ENCODE measurements around the gene FAM118A.
"Not testable (repeated sequence)": the region's sequence is repeated elsewhere in the genome, so short reads cannot be mapped to it uniquely, and the experiment has no call there.

The FAM118A gene

DNA sequence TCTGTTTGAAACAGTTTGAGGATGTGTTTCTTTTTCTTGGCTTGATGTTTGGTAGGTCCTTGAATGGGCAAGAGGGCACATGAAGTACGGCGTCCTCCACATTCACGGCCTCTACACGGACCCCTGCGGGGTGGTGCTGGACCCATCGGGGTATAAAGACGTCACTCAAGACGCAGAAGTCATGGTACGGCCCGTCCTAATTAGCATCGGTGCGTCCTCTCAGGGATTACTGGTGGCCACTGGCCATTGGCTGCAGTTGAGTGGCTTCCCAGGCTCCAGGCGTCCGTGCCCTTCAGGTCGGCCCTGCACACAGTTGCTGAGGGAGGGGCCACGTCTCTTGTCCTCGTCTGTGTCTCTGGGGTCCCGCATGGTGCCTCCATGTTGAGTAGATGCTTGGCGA, 20.8 kb downstream of the FAM118A start:
- DNase-seq (ENCODE audit: low read depth in 2 of 2), result no peak

DNA sequence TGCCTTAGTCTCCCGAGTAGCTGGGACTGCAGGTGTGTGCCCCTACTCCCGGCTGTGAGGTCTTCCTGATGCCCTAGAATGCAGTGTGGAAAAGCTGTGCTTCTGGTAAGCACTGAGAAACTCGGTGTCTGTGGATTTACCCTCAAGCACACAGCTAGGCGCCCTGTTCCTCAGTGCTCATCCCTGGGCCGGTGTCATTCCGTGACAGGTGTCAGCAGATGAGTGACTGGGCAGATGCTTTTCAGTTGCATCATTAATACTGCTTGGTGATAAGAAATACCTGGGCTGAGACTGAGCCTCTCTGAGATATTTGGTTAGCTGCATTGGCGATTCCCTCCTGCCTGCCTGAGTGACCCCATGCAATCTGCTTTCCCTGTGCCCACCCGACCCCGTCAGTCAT, 21.8 kb downstream of the FAM118A start:
- DNase-seq (ENCODE audit: low read depth in 2 of 2), result no peak

DNA sequence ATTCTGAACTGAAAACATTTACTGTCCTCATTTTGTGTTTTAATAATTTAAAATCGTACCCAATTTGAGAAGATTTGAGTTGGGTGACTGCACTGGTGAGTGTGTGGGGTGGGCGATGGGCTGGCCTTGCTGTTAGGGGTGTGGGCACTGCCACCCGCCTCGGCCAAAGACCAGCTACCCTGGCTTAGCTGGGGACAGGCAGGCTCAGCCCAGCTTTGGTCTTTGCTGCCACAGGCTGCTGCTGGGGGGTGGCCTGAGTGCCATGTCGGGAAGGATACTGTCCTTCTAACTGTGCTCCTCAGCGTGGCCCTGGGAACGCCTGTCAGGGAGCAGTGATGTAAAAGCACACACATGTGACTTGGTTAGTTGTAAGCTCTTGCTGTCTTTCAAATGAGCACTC, 22.3 kb downstream of the FAM118A start:
- DNase-seq (ENCODE audit: low read depth in 2 of 2), result no peak

DNA sequence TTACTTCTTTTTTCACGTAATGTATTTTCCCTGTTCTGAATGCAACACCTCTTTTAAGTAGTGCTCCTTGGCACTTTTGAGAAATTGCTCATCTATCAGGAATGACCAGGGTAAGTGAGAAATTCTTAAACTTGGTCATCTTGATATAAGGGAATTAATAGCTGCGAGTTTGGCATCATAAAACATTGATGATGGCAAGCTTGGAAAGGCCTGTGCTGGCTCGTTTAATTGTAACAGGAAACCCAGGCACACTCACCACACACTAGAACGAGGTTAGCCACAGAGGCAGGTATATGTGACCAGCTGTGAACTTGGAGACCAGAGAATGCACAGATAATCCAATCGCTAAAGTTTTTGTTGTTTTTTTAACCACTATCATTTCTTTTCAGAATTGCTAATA, 24.3 kb downstream of the FAM118A start:
- DNase-seq (ENCODE audit: low read depth in 2 of 2), result no peak

DNA sequence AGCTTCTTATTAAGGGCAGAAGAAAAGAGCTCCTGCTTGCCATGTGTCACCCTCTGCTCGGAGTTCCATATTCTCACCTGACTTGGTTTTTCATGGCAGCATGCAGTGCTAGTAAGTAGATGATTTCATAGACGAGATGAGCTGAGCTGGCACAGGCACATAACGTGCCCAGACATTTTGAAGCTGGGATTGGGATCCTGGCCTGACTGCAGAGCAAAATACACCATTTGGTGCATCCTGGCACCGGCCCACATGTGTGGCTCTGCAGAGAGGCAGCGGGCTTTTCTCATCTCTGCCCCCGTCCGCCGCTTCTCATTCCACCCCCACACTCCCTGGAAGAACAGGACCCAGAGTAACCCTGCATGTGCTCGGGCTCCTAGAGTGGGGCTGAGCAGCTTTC, 24.8 kb downstream of the FAM118A start:
- no peak for DNase-seq (ENCODE audit: low read depth in 2 of 2)

DNA sequence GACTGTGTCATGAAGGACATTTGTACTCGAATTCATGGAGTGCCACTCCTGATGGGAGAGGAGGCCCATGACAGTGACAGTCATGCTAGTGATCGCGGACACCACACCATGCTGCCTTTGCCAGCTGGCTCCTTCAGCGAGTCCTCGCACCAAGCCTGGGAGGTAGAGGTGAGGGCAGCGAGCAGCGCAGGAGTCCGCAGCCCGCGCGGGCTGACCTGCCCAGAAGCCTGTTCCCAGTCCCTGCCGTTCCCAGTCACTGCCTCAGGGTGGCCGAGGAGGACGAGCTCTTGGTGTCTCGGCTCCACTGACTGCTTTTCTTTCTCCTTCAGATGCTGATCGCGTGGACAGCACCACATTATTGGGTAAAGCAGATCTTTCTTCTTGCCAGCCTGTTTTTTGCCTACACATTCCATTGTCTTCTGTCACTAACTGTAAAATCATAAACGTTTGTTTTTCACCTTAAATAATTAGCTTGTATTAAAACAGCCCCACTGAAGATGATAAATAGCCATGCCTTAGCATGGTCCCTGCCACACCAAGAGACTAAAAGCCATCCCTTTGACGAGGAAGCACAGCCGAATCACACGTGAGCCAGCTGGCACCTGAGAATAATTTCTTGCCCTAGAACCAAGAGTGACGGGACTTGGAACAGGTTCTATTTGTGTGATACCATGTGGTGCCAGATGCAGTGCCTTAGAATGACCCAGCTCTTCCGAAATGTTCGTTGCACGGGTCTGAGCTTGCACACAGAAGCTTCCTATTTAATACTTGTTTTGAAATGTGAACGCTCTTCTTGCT, 25.5 kb downstream of the FAM118A start:
- DNase-seq (ENCODE audit: low read depth in 2 of 2), result no peak

DNA sequence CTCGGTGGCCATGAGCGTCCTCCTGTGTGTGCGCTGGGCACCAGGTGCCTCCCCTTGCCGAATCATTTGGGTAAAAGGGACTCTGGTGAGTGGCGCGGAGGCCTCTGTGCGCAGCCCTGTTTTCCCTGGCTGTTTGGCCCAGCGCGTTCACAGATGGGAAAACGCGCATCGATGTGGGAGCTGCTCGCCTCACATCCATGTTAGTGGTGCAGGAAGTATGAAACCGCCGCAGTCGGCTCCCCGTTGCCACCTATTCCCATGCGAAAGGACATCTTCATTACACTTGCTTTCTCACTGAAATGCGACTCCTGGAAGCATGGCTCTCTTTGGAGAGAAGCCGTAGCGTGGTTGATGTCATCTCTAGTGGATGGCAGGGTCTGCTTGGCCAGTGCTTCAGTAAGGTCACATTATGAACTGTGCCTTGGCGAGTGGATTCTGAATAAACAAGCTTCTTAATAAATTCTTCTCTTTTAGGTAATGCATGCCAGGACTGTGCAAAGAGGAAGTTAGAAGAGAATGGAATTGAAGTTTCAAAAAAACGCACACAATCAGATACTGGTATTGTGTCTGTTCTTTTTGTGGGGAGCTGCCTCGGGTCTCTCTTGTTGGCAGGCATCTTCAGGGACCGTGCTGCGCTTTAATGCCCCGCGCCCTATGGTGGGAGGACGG, 26.3 kb downstream of the FAM118A start:
- DNase-seq (ENCODE audit: low read depth in 2 of 2), result no peak

DNA sequence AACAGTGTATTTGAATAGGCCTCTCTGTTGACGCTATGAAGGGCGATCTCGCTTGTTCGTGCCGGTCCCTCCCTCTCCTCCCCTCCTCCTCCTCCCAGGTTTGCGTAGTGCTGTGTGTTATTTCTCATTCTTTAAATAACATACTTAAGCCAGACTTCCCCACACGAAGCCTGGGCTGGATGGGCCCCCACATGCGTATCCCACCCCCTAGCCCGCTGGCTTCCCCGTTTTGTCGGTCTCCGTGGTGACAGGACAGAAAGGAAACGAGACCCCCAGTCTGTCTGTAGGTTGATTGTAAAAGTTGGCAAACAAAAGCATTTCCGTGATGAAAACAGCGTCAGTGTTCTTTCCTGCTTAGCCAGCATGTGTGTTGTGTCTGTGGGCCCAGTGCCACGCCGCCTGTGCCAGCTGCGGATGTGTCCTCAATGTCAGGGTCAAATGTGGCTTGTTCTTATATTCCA, 27.3 kb downstream of the FAM118A start:
- no peak for DNase-seq (ENCODE audit: low read depth in 2 of 2)

DNA sequence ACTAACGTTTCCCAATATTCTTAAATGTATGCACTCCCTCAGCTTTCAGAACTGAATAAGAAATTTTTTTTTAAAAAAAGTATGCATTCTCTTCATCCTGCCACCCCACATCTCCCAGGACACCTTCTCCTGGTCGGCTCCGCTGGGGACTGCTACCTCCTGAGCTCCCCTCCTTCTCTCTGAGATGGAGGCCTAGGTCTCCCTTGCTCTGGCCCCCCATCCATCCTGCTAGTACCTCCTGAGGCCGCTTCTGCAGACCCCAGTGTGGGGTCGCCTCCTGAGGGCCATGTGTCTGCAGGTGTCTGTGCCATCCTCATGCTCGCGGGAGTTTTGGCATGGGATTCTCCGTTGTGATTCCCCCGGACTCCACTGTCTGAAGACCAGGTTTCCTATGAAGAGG, 27.8 kb downstream of the FAM118A start:
- no peak for DNase-seq (ENCODE audit: low read depth in 2 of 2)

DNA sequence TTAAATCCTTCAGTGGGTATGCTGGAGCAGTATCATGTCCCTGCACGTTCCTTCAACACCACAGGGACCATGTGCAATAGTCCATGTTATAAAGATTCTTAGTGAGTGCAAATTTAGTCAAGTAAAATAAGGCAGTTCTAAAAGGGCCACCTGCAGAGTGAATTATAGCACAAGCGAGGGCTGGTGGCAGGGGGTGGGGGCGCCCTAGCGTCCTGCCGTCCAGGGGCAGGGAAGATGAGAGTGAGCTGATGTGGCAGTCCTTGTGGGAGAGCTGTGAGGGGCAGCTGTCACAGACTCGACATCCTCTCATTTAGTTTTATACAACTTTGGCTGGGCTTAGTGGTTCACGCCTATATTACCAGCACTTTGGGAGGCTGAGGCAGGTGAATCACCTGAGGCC, 29.1 kb downstream of the FAM118A start:
- DNase-seq (ENCODE audit: low read depth in 2 of 2), result no peak

DNA sequence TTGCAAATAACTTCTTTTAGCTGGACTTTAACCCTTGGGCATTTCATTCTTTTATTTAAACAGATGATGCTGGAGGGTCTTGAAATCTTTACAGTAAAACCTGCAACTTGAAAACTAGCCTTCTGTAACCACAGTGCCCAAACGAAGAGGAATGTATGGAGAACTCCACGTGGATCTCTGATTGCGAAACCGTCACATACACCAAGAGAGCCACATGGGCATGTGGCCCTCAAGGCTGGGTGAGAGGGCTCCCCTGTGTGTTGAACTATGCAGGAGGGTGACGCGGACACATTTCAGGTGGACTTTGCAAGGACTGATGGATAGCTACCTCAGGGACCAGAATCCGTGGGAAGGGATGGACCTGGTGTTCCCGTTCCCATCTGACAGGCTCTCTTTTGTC, 30.6 kb downstream of the FAM118A start:
- DNase-seq (ENCODE audit: low read depth in 2 of 2), result no peak

DNA sequence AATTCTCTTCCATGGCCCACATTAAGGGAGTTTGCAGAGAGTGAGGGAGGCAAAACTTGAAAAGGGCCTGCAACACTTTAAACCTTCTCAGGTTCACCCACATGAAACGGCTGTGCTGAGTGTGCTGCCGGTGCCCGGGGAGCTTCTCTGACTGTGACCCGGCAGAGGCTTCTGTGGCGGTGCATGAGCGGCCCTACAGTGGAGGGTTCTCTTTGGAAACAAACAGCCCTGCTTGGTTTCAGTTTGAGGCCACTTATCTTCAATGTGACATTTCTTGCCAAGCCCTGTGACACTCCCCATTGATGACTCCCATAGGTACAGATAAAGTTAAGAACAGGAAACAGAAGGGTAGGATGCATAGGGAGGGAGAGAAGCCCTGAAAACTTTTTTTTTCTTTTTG, 31.8 kb downstream of the FAM118A start:
- no peak for DNase-seq (ENCODE audit: low read depth in 2 of 2)

DNA sequence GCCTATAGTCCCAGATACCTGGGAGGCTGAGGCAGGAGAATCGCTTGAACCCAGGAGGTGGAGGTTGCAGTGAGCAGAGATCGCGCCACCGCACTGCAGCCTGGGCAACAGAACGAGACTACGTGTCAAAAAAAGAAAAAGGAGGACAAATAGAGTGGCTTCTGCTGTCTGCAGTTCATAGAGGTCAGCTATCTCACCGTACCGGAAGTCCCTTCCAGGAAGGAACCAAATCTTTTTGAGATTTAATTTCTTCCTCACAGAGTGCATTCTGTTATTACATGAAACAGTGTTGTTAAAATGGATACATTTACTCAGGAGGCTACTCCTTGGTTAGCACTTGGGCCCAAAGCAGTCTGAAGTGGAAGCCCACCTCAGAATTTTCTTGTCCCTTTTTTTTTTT, 33.4 kb downstream of the FAM118A start:
- no peak for DNase-seq (ENCODE audit: low read depth in 2 of 2)

DNA sequence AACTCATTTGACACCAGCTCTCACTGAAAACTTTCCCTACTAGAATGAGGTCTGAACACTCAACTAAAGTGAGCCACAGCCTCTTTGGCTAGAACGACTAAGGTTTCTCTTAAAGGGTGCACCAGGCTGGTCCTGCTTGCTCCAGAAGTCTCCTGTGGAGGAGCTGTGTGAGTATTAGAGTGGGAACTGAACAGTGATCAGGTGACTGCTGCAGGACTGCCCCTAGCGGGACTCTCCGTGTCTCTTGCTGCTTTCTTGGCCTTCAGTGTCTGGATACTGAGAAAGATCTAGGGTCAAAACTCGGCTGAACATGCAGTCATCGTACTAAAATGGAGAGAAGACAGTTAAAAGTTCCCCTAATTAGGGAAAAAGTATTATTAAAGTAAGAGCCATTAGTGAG, 34.6 kb downstream of the FAM118A start:
- no peak for DNase-seq (ENCODE audit: low read depth in 2 of 2)

DNA sequence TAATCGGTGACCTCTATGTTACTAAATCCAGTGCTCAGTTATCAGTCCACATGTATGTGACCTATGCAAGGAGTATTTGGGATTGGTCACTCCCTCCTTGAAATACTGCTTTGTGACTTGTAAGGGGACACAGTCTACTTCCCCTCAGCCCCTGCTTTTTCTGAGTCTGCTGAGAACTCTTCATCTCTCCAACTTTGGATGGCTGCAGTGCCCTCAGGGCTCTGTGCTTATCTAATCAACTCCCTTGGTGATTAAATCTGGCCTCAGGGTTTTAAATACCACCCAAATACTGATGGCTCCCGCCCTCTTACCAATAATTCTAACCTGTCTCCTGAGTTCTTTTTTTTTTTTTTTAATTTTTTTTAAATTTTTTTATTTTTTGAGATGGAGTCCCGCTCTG, 40.2 kb downstream of the FAM118A start:
- DNase-seq (ENCODE audit: low read depth in 2 of 2), result no peak

DNA sequence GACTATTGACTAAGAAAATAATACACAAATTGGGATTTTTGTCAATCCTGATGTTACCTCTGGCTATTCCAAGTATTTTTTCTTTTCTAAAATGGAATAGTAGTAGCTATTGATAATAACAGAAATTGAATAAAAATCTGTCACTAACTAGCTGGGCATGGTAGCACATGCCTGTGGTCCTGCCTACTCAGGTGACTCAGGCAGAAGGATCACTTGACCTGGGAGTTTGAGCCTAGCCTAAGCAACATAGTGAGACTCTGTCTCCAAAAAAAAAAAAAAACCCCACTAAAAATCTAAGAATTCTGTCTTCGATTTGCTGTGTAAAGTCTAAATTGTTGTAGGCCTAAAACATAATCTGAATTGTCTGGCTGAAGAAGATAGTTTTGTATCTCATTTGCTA, 42.2 kb downstream of the FAM118A start:
- DNase-seq (ENCODE audit: low read depth in 2 of 2), result no peak

DNA sequence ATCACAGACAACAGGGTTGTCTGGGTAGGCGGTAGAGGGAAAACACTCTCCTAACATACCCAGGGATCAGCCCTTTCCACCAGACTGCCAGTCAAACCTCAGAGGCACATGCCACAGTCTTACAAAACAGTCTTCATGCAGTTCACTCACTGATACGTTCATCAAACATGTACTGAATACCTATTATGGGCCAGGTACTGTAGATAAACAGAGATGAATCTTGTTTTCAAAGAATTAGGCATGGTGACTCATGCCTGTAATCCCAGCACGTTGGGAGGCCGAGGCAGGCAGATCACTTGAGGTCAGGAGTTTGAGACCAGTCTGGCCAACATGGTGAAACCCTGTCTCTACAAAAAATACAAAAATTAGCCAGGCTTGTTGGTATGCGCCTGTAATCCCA, 43.0 kb downstream of the FAM118A start:
- not testable (repeated sequence) for DNase-seq (ENCODE audit: low read depth in 2 of 2)

DNA sequence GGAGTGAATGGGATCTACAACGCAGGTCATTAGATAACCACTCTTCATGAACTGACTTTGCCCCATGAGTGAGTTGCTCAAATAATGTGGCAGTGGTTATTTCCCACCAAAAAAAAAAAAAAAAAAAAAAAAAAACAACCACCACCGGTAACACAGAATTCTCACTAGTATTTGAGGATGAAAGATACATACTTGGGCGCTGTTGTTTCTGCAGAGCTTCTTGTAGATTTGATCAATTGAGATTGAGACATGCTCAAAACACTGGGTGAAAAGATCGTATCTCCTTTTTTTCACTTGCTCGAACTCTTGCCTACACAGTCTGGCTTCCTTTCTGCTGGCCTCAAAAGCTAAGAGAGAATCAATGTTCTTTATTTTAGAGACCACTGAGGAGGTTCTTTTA, 44.1 kb downstream of the FAM118A start:
- DNase-seq (ENCODE audit: low read depth in 2 of 2), result no peak

DNA sequence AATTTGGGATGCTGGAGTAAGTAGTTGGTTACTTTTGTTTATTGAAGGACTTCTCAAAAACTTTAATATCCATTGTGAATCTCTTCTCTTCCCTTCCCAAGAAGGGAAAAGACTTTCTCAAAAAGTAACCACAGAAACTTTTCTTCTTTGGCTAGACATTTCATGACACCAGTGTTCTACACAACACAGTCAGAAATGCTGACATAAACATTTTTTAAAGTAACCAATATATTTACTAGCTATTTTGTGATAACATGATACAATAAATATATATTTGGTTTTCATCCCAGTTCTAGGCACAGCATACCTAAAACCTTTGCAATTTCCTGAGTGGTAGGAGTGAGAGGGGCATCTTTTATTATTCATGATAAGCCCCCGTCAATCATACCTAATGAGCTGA, 47.8 kb downstream of the FAM118A start:
- DNase-seq (ENCODE audit: low read depth in 2 of 2), result no peak

DNA sequence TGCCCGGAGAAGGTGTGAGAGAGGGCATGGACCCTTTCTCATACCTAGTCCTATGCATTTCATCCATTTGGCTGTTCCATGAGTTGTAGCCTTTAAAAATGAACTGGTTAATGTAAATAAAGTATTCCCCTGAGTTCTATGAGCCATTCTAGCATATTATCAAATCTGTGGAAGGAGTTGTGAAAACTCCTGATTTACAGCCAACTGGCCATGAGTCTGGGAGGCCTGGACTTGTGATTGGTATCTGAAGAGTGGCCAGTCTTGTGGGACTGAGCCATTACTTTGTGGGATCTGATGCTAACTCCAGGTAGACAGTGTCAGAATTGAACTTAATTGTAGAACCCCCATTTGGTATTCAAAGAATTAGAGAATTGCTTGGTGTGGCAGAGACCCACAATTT, 48.4 kb downstream of the FAM118A start:
- DNase-seq (ENCODE audit: low read depth in 2 of 2), result no peak

DNA sequence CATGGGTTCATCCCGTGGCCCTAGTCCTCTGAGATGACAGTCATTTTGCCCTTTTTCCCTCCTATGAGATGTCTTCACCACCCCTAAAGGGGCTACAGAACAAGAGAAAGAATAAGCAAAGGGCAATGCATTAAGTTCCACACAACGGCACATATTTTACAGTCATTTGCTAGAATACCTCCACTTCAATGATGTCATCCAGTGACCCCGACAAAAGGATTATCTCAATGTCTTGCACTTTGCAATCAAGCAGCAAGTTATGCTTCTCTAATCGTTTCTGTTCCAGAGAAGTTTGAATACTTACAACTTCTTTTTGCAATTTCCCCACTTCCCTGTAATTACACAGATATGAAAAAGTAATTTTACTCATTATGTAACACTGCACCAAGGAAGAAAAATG, 49.9 kb downstream of the FAM118A start:
- no peak for DNase-seq (ENCODE audit: low read depth in 2 of 2)

DNA sequence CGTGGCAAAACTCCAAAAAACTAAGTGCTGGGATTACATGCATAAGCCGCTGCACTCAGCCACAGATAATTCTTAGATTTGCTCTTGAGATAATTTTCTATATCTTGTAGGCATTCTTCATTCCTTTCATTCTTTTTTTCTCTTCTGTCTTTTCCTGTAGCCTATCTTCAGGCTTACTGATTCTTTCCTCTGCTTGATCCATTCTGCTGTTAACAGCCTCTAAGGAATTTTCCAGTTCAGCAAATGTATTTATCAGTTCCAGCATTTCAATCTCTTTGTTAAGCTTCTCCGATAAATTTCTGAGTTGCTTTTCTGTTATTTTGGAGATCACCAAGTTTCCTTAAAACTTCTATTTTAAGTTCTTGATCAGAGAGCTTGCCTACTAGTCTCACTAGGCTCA, 57.0 kb downstream of the FAM118A start:
- DNase-seq (ENCODE audit: low read depth in 2 of 2), result no peak

DNA sequence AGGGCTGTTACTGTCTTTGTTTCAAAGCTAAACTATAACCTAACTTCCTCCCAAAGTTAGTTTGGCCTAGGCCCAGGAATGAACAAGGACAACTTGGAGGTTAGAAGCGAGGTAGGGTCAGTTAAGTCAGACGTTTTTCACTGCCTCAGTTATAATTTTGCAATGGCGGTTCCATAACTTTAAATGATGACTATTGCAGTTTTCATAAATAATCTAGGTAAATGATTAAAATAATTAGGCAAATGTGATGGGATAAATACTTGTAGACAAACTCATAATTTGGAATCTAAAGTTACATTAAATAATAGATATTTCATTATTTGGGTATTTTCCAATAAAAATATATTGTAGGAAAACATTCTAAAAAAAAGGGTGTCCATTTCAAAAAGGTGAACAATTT, 63.9 kb downstream of the FAM118A start:
- DNase-seq (ENCODE audit: low read depth in 2 of 2), result not testable (repeated sequence)

DNA sequence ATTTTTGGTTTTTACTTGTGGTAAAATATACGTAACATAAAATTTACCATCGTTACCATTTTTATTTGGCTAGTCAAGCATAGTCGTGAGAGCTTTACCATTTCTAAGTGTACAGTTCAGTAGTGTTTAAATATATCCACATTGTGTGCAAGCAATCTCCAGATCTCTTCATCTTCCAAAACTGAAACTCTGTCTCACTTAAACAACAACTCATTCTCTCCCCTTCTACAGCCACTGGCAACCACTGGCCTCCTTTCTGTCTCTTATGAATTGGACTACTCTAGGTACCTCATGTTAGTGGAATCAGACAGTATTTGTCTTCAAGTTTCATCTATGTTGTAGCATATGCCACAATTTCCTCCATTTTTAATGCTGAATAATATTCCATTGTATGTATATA, 66.3 kb downstream of the FAM118A start:
- no peak for DNase-seq (ENCODE audit: low read depth in 2 of 2)

All from stimulated activated CD8-positive, alpha-beta memory T cell treated with anti-CD3 and anti-CD28 coated beads, Interleukin-2, amount 100 ng/mL, for 1 hour (primary cell).